Epithelial cell of prostate (primary cell): ENCODE data around the gene RIT1.
"Not testable (repeated sequence)": the region's sequence is repeated elsewhere in the genome, so short reads cannot be mapped to it uniquely, and the experiment has no call there.

Source experiments
- DNase-seq: peaks from one replicate; pipeline ENCODE4 v3.0.0-alpha.2; 2011; ENCODE audit warnings: low read depth, low spot score
- H3K27ac ChIP-seq: fragments of 450-650 bp; 2 replicates; pipeline ENCODE4 v1.5.1; 2017; ENCODE audit warnings: mild to moderate bottlenecking

The RIT1 gene

GRCh38 chr1:155896476-155896875 is 14.7 kb downstream of the RIT1 start:
- DNase-seq: not testable (repeated sequence)
- H3K27ac ChIP-seq: peak overlapping the region; percentile 98

GRCh38 chr1:155895617-155896016 is 15.5 kb downstream of the RIT1 start:
- H3K27ac ChIP-seq: peak overlapping the region; percentile 98
- DNase-seq: not testable (repeated sequence)

GRCh38 chr1:155893389-155894142 is 17.6 kb downstream of the RIT1 start:
- DNase-seq: peak; percentile 54
- peak overlapping the region; percentile 98 for H3K27ac ChIP-seq

- H3K27ac ChIP-seq: peak overlapping the region; percentile 98
- DNase-seq: no peak
These were observed 18.4 kb downstream of the RIT1 start for GRCh38 chr1:155892796-155893195.

GRCh38 chr1:155890251-155890650 is 20.9 kb downstream of the RIT1 start:
- no peak overlapping the region for H3K27ac ChIP-seq
- DNase-seq: no peak

GRCh38 chr1:155889566-155889965 is 21.6 kb downstream of the RIT1 start:
- H3K27ac ChIP-seq: no peak overlapping the region
- DNase-seq: no peak

- H3K27ac ChIP-seq: no peak overlapping the region
- no peak for DNase-seq
These were observed 22.7 kb downstream of the RIT1 start for GRCh38 chr1:155888481-155888880.

GRCh38 chr1:155884982-155885381 is 26.2 kb downstream of the RIT1 start:
- DNase-seq: no peak
- H3K27ac ChIP-seq: no peak overlapping the region

GRCh38 chr1:155884031-155884960 is 26.9 kb downstream of the RIT1 start:
- no peak for DNase-seq
- no peak overlapping the region for H3K27ac ChIP-seq

GRCh38 chr1:155882766-155883165 is 28.4 kb downstream of the RIT1 start:
- H3K27ac ChIP-seq: no peak overlapping the region
- DNase-seq: no peak

- no peak overlapping the region for H3K27ac ChIP-seq
- no peak for DNase-seq
These were observed 28.9 kb downstream of the RIT1 start for GRCh38 chr1:155882235-155882634.

GRCh38 chr1:155880950-155881349 is 30.2 kb downstream of the RIT1 start:
- no peak for DNase-seq
- H3K27ac ChIP-seq: no peak overlapping the region

GRCh38 chr1:155880251-155880650 is 30.9 kb downstream of the RIT1 start:
- no peak for DNase-seq
- no peak overlapping the region for H3K27ac ChIP-seq

GRCh38 chr1:155877945-155878344 is 33.2 kb downstream of the RIT1 start:
- H3K27ac ChIP-seq: no peak overlapping the region
- DNase-seq: no peak

GRCh38 chr1:155873860-155874259 is 37.3 kb downstream of the RIT1 start:
- DNase-seq: peak; percentile 48
- H3K27ac ChIP-seq: no peak overlapping the region

- no peak overlapping the region for H3K27ac ChIP-seq
These were observed 38.6 kb downstream of the RIT1 start for GRCh38 chr1:155872527-155872926.

GRCh38 chr1:155871390-155871789 is 39.8 kb downstream of the RIT1 start:
- DNase-seq: no peak
- H3K27ac ChIP-seq: no peak overlapping the region

More at GRCh38 chr1:155872527-155872926, 38.6 kb downstream of the RIT1 start:
- no peak for DNase-seq

GRCh38 chr1:155867766-155868165 is 43.4 kb downstream of the RIT1 start:
- no peak overlapping the region for H3K27ac ChIP-seq
- DNase-seq: no peak

GRCh38 chr1:155864393-155864792 is 46.8 kb downstream of the RIT1 start:
- H3K27ac ChIP-seq: no peak overlapping the region
- DNase-seq: no peak

- no peak overlapping the region for H3K27ac ChIP-seq
- DNase-seq: no peak
These were observed 49.3 kb downstream of the RIT1 start for GRCh38 chr1:155861896-155862295.

GRCh38 chr1:155860970-155861510 is 50.1 kb downstream of the RIT1 start:
- no peak for DNase-seq
- H3K27ac ChIP-seq: no peak overlapping the region
